NCI-H146 treated with DMSO at 0.1 percent for 48 hours (cell line): ENCODE data around the gene KBTBD13.

Experiments used
- DNase-seq: peaks from one replicate; lab custom pipeline; 2025; ENCODE audit not compliant: unreplicated experiment; lab: John Stamatoyannopoulos, UW

The KBTBD13 gene

GRCh38 chr15:65051266-65051665 lies 25.3 kb upstream of the KBTBD13 start:
- DNase-seq: no peak

- DNase-seq: no peak
Measured at GRCh38 chr15:65052956-65053355, 23.6 kb upstream of the KBTBD13 start.

- peak; percentile 15 for DNase-seq
Measured at GRCh38 chr15:65054333-65055200, 22.0 kb upstream of the KBTBD13 start.

- no peak for DNase-seq
Measured at GRCh38 chr15:65055201-65055870, 21.2 kb upstream of the KBTBD13 start.

GRCh38 chr15:65056106-65056505 lies 20.4 kb upstream of the KBTBD13 start:
- no peak for DNase-seq

- no peak for DNase-seq
Measured at GRCh38 chr15:65056868-65057548, 19.5 kb upstream of the KBTBD13 start.

GRCh38 chr15:65057549-65057940 lies 19.0 kb upstream of the KBTBD13 start:
- DNase-seq: no peak

GRCh38 chr15:65058394-65059368 lies 17.9 kb upstream of the KBTBD13 start:
- no peak for DNase-seq

- DNase-seq: no peak
Measured at GRCh38 chr15:65059369-65059750, 17.2 kb upstream of the KBTBD13 start.

- DNase-seq: no peak
Measured at GRCh38 chr15:65059931-65060596, 16.5 kb upstream of the KBTBD13 start.

GRCh38 chr15:65060641-65061397 lies 15.7 kb upstream of the KBTBD13 start:
- DNase-seq: no peak

- DNase-seq: no peak
Measured at GRCh38 chr15:65062061-65062460, 14.5 kb upstream of the KBTBD13 start.

GRCh38 chr15:65062726-65063125 lies 13.8 kb upstream of the KBTBD13 start:
- DNase-seq: no peak

- DNase-seq: no peak
Measured at GRCh38 chr15:65066001-65066634, 10.4 kb upstream of the KBTBD13 start.

- DNase-seq: no peak
Measured at GRCh38 chr15:65066635-65067316, 9.8 kb upstream of the KBTBD13 start.

GRCh38 chr15:65067317-65067644 lies 9.3 kb upstream of the KBTBD13 start:
- no peak for DNase-seq

GRCh38 chr15:65067645-65068402 lies 8.7 kb upstream of the KBTBD13 start, which contains the start of gene RASL12:
Gene RASL12, minus strand, starts transcription at chr15:65067991. Its CDS starts 156 bp downstream, at chr15:65067835.
- DNase-seq: no peak

GRCh38 chr15:65068403-65068788 lies 8.2 kb upstream of the KBTBD13 start:
- no peak for DNase-seq
